ENCODE data around the gene CWC27.
"Not testable (repeated sequence)": the region's sequence is repeated elsewhere in the genome, so short reads cannot be mapped to it uniquely, and the experiment has no call there.

CWC27 gene

GRCh38 chr5:64789457-64789856 lies 20.7 kb downstream of the CWC27 start:
- no peak for DNase-seq

GRCh38 chr5:64790210-64790609 lies 21.5 kb downstream of the CWC27 start:
- DNase-seq, result no peak

GRCh38 chr5:64792469-64792868 lies 23.7 kb downstream of the CWC27 start:
- no peak for DNase-seq

GRCh38 chr5:64794053-64794770 lies 25.5 kb downstream of the CWC27 start:
- DNase-seq, result no peak

- no peak for DNase-seq
Measured at GRCh38 chr5:64796301-64796700, 27.6 kb downstream of the CWC27 start.

- DNase-seq, result no peak
Measured at GRCh38 chr5:64800926-64801325, 32.2 kb downstream of the CWC27 start.

GRCh38 chr5:64806537-64806936 lies 37.8 kb downstream of the CWC27 start:
- DNase-seq, result no peak

- no peak for DNase-seq
Measured at GRCh38 chr5:64807520-64807919, 38.8 kb downstream of the CWC27 start.

GRCh38 chr5:64811050-64811640 lies 42.4 kb downstream of the CWC27 start:
- DNase-seq, result peak; percentile 1

GRCh38 chr5:64814073-64814472 lies 45.3 kb downstream of the CWC27 start:
- no peak for DNase-seq

GRCh38 chr5:64818245-64818644 lies 49.5 kb downstream of the CWC27 start:
- no peak for DNase-seq

- not testable (repeated sequence) for DNase-seq
Measured at GRCh38 chr5:64819345-64819744, 50.6 kb downstream of the CWC27 start.

GRCh38 chr5:64822320-64822719 lies 53.6 kb downstream of the CWC27 start:
- DNase-seq, result no peak

- no peak for DNase-seq
Measured at GRCh38 chr5:64826541-64826940, 57.8 kb downstream of the CWC27 start.

GRCh38 chr5:64827703-64828102 lies 59.0 kb downstream of the CWC27 start:
- DNase-seq, result no peak

- DNase-seq, result not testable (repeated sequence)
Measured at GRCh38 chr5:64830650-64831049, 61.9 kb downstream of the CWC27 start.

GRCh38 chr5:64831996-64832395 lies 63.3 kb downstream of the CWC27 start:
- DNase-seq, result no peak

- DNase-seq, result no peak
Measured at GRCh38 chr5:64834037-64834436, 65.3 kb downstream of the CWC27 start.

- DNase-seq, result no peak
Measured at GRCh38 chr5:64834611-64835010, 65.9 kb downstream of the CWC27 start.

- no peak for DNase-seq
Measured at GRCh38 chr5:64835266-64835665, 66.5 kb downstream of the CWC27 start.

- no peak for DNase-seq
Measured at GRCh38 chr5:64836190-64836755, 67.5 kb downstream of the CWC27 start.

GRCh38 chr5:64836786-64837185 lies 68.1 kb downstream of the CWC27 start:
- DNase-seq, result no peak

- DNase-seq, result no peak
Measured at GRCh38 chr5:64838376-64838775, 69.6 kb downstream of the CWC27 start.

GRCh38 chr5:64838803-64839202 lies 70.1 kb downstream of the CWC27 start:
- no peak for DNase-seq
